ENCODE results near the gene HEATR5B. TPM values are rescaled to one million over a fixed set of nuclear protein-coding genes. Genes with fewer than 3 reads are reported as not detected.

The HEATR5B gene
- total and polyA plus RNA-seq, 2 of the 8 experiments (the other 6 are each of a cell fraction or from before 2014, with no cell fraction given), result 7.0 to 12.6 TPM

GRCh38 chr2:37011130-37011529 lies 73.0 kb downstream of the HEATR5B start:
- no peak overlapping the region for H3K23ac ChIP-seq (ENCODE audit: insufficient read length)
- no peak overlapping the region for H2BK15ac ChIP-seq (ENCODE audit: low read length)
- POLR2A ChIA-PET (ENCODE audit: partially characterized antibody), result no interaction called here
- CTCF ChIA-PET (ENCODE audit: partially characterized antibody), result no interaction called here
- H3K4ac ChIP-seq (replicated peaks; ENCODE audit: insufficient read length, low read depth, low read length), result no peak overlapping the region
- no peaks in the 10 kb centered on the region for H3K4me1 ChIP-seq (replicated peaks in 1 of 4; ENCODE audit: control insufficient read depth in 3 of 4, insufficient read depth in 4 of 4, low read length in 3 of 4)
- H3K27me3 ChIP-seq (replicated peaks in 1 of 4; ENCODE audit: control insufficient read depth in 3 of 4, extremely low read depth in 1 of 4, insufficient read depth in 3 of 4, low read length in 3 of 4), result no peaks in the 10 kb centered on the region
- H3K36me3 ChIP-seq (ENCODE audit: control insufficient read depth in 2 of 4, insufficient read depth in 4 of 4, low read length in 3 of 4), result peaks cover 0 to 8% (median 2%) of the 10 kb centered on the region in 4 experiments; a peak in 4 of 8 replicates
- WGBS, 2 experiments (ENCODE audit: extremely low coverage in 1 of 2, insufficient coverage in 1 of 2, insufficient read length in 1 of 2, insufficient replicate concordance in 2 of 2, low coverage in 1 of 2, low lambda C conversion rate in 2 of 2, missing lambda C conversion rate in 1 of 2), result 91% methylated on average over 5 of the region's 5 CpGs; no CpG with 5 or more reads in 1 of the 2 experiments
- no peak overlapping the region for H4K8ac ChIP-seq (ENCODE audit: extremely low read depth, insufficient read depth, low read length)
- H2BK5ac ChIP-seq (ENCODE audit: low read depth, low read length), result 0 out of 2 replicates have a peak overlapping the region, but pooled peaks have one; percentile 38
- no peak overlapping the region for H2AFZ ChIP-seq (ENCODE audit: low read length)
- H2AK5ac ChIP-seq (ENCODE audit: low read depth, low read length), result no peak overlapping the region
- H4K20me1 ChIP-seq (replicated peaks in 1 of 2; ENCODE audit: control insufficient read depth in 1 of 2, insufficient read depth in 2 of 2, low read length in 2 of 2), result no peaks in the 10 kb centered on the region
- DNase-seq (ENCODE audit: low read depth in 1 of 2, low spot score in 2 of 2) (no peak), FAIRE-seq (no peak)
- H3K79me1 ChIP-seq (ENCODE audit: low read depth, low read length), result no peaks in the 10 kb centered on the region
- H3K14ac ChIP-seq (ENCODE audit: insufficient read length), result no peak overlapping the region
- no peak overlapping the region; a peak in 1 of 7 replicates for H3K9ac ChIP-seq (replicated peaks in 1 of 4; ENCODE audit: extremely low read depth in 1 of 4, low read depth in 3 of 4, low read length in 3 of 4)
- no peak overlapping the region for H3K4me2 ChIP-seq (ENCODE audit: insufficient read depth in 1 of 2, low read depth in 2 of 2, low read length in 2 of 2)
- no peaks in the 10 kb centered on the region for H3K9me3 ChIP-seq (ENCODE audit: insufficient read depth in 2 of 2, low read depth in 1 of 2, low read length in 1 of 2)
- H3K4me3 ChIP-seq (ENCODE audit: extremely low read depth in 1 of 4, insufficient read depth in 2 of 4, low read depth in 3 of 4, low read length in 4 of 4), result no peak overlapping the region
- no peak overlapping the region for H3K27ac ChIP-seq (ENCODE audit: low read depth, low read length)
- no peak overlapping the region for H2BK120ac ChIP-seq (replicated peaks; ENCODE audit: low read depth, low read length)
- H3K18ac ChIP-seq (ENCODE audit: extremely low read depth, low read length), result no peak overlapping the region
- H4K5ac ChIP-seq (ENCODE audit: insufficient read length, low read depth, low read length), result no peak overlapping the region
- H2BK20ac ChIP-seq (ENCODE audit: low read length), result no peak overlapping the region
- H3K23me2 ChIP-seq (ENCODE audit: low read depth, low read length), result no peaks in the 10 kb centered on the region
- H3K56ac ChIP-seq (replicated peaks; ENCODE audit: insufficient read length, low read depth, low read length), result no peak overlapping the region
- no peak overlapping the region for H2BK12ac ChIP-seq (ENCODE audit: low read depth, low read length)
- H3K79me2 ChIP-seq (ENCODE audit: control insufficient read depth in 1 of 2, insufficient read depth in 2 of 2, low read length in 2 of 2), result no peaks in the 10 kb centered on the region
- no peak overlapping the region for H4K91ac ChIP-seq (replicated peaks; ENCODE audit: insufficient read length, low read length)
- TF ChIP-seq USF2 (IDR thresholded peaks at IDR 0.05; ENCODE audit: low read length) (no peak), CEBPB (IDR thresholded peaks at IDR 0.05; ENCODE audit: low read depth, low read length) (no peak), BRCA1 (IDR thresholded peaks at IDR 0.05; ENCODE audit: low read depth, low read length) (no peak), SIRT6 (IDR thresholded peaks at IDR 0.05; ENCODE audit: low read length) (no peak), RNF2 (IDR thresholded peaks at IDR 0.05; ENCODE audit: borderline replicate concordance, low read depth, low read length, missing control alignments, poor library complexity, severe bottlenecking) (no peak), SP1 (IDR thresholded peaks at IDR 0.05; ENCODE audit: low read depth, low read length) (no peak), KDM4A (IDR thresholded peaks at IDR 0.05; ENCODE audit: low read depth, low read length, severe bottlenecking) (no peak), RXRA (IDR thresholded peaks at IDR 0.05; ENCODE audit: insufficient read depth, low read depth, low read length) (no peak), SIX5 (IDR thresholded peaks at IDR 0.05; ENCODE audit: low read depth, low read length) (no peak), PHF8 (conservative IDR thresholded peaks at IDR 0.05; ENCODE audit: low read depth, low read length) (no peak), CREB1 (IDR thresholded peaks at IDR 0.05) (no peak), MAFK (IDR thresholded peaks at IDR 0.05; ENCODE audit: low read depth, low read length) (no peak), CBX5 (IDR thresholded peaks at IDR 0.05; ENCODE audit: low read depth, low read length) (no peak), SAP30 (IDR thresholded peaks at IDR 0.05; ENCODE audit: insufficient read depth, insufficient replicate concordance, low read length) (no peak)

Measured in H1 (cell line).